Measurements from ENCODE around the gene SLC28A3. TPM values are rescaled to one million over a fixed set of nuclear protein-coding genes. Genes with fewer than 3 reads are reported as not detected.
A peak's percentile ranks its signal among the peaks of the same experiment; 100 is the strongest.

The SLC28A3 gene
- total and polyA plus RNA-seq, 10 of the 15 experiments (the other 5 are each of a cell fraction or from before 2014, with no cell fraction given): 0.03 to 0.39 (median 0.07) TPM; not detected in 2

DNA sequence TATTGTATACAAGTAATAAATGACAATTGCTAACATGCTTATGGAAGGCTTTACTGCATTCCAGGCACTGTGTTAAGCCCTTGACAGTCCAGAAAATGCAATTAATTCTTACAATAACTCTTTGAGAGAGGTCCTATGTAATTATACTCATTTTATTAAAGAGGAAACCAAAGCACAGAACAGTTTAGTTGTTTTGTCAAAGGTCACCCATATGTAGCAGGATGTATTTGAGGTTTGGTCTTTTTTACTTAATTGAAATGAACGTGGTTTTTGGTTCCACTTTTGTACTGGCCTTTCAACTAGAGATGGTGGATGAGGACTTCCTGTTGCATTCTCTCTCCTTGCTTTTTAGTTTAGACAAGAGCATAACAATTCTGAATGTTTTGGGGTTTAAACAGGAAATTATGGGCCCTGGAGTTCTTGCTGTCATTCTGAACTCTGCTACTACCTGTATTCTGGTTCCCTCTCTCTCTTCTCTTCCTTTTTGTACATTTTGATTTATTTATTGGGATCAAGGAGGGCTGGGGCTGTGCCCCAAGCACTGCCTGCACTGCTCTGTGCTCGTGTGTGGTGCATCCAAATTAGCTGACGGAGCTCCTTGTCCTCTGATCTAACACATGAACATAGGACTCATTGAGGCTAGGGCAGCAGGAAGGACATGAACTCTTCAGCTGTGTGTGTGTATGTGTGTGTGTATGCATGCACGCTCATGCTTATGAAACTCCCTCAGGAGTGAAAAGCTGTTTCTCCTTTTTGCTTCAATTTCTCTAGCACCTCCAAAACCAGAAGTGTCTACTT lies 47.4 kb downstream of the SLC28A3 start (continued):
- TF ChIP-seq JUND (IDR thresholded peaks at IDR 0.05; ENCODE audit: low read depth, low read length) (no peak), CHD1 (IDR thresholded peaks at IDR 0.05; ENCODE audit: low read depth, low read length) (no peak), CREB1 (IDR thresholded peaks at IDR 0.05; ENCODE audit: low read depth) (0 out of 2 replicates have a peak, but pooled peaks have one; percentile 49), POLR2AphosphoS5 (IDR thresholded peaks at IDR 0.05; ENCODE audit: low read length) (peak; percentile 57; the same call in 1 of the 2 replicates), NFYA (IDR thresholded peaks at IDR 0.05; ENCODE audit: borderline replicate concordance, low read depth, low read length) (no peak), NFXL1 (IDR thresholded peaks at IDR 0.05; ENCODE audit: borderline replicate concordance) (no peak), FOXM1 (IDR thresholded peaks at IDR 0.05; ENCODE audit: low read depth, low read length) (peak; percentile 41; the same call in 1 of the 2 replicates), RBBP5 (conservative IDR thresholded peaks at IDR 0.05) (no peak)
- TF ChIP-seq, protein P1, sequence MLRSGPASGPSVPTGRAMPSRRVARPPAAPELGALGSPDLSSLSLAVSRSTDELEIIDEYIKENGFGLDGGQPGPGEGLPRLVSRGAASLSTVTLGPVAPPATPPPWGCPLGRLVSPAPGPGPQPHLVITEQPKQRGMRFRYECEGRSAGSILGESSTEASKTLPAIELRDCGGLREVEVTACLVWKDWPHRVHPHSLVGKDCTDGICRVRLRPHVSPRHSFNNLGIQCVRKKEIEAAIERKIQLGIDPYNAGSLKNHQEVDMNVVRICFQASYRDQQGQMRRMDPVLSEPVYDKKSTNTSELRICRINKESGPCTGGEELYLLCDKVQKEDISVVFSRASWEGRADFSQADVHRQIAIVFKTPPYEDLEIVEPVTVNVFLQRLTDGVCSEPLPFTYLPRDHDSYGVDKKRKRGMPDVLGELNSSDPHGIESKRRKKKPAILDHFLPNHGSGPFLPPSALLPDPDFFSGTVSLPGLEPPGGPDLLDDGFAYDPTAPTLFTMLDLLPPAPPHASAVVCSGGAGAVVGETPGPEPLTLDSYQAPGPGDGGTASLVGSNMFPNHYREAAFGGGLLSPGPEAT (IDR thresholded peaks at IDR 0.05; ENCODE audit: low read depth): no peak

DNA sequence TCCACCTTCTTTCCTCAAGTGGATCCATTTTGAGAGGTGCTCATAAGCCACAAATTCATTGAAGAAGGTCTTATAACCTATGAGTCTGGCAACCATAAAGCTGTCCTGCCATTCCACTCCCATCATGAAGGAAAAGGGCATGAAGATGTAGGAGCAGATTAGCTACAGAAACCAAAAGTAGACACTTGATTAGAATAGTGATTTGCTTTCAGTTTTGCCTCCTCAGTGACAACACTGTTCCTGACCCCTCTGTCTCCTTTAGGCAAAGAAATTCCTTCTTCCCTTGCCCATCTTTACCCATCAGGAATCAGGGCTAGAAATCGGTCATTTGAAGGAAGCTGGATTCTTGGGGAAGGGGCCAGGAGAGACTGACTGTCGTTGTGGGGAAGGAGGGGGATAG lies 55.2 kb downstream of the SLC28A3 start:
- Histone ChIP-seq H3K4me1 (ENCODE audit: control insufficient read depth, insufficient read depth, low read length) (peaks cover 5% of the 10 kb centered on the region; the same call in 1 of the 2 replicates), H3K79me2 (ENCODE audit: control insufficient read depth, insufficient read depth, low read length) (no peaks in the 10 kb centered on the region), H3K27me3 (replicated peaks in 1 of 2; ENCODE audit: control insufficient read depth in 2 of 2, insufficient read depth in 2 of 2, low read length in 1 of 2) (no peaks in the 10 kb centered on the region), H3K36me3 (ENCODE audit: control insufficient read depth in 2 of 2, insufficient read depth in 2 of 2, low read length in 1 of 2) (no peaks in the 10 kb centered on the region), H3K9me3 (replicated peaks; ENCODE audit: control insufficient read depth, insufficient read depth, low read length) (no peaks in the 10 kb centered on the region), H3K27ac (ENCODE audit: control insufficient read depth, insufficient read depth) (no peak overlapping the region), H2AFZ (ENCODE audit: control insufficient read depth, low read depth, low read length) (peak overlapping the region; percentile 75), H3K9ac (ENCODE audit: control insufficient read depth, insufficient read depth, low read length) (no peak overlapping the region), H3K4me3 (peak overlapping the region; percentile 47; the same call in 1 of the 2 replicates), H3K4me2 (ENCODE audit: control insufficient read depth, insufficient read depth) (peak overlapping the region; percentile 62), H4K20me1 (ENCODE audit: control insufficient read depth, insufficient read depth) (no peaks in the 10 kb centered on the region)
- DNase-seq (ENCODE audit: low read depth, low spot score) (no peak), FAIRE-seq (no peak), ATAC-seq (peak; percentile 58; the same call in 2 of the 3 replicates)
- in situ Hi-C loops (cut with MboI): no loop called here
- SMC1A ChIA-PET (ENCODE audit: uncharacterized antibody, unreplicated experiment): interaction anchor here (0.6 to 5.0 kb wide), 17 partner anchors 9 to 365 kb away, joined by 3 to 48 read pairs (median 4); a partner anchor contains a TSS
- POLR2A ChIA-PET: interaction anchor here (0.9 to 1.3 kb wide), 3 partner anchors 8 to 21 kb away, joined by 3 to 7 read pairs (median 3); no protein-coding TSS in a partner anchor
- no TSS peak for BruUV-seq (replicated peaks)
- RAD21 ChIA-PET (ENCODE audit: unreplicated experiment): interaction anchor here (1.1 to 3.5 kb wide), 8 partner anchors 9 to 309 kb away, joined by 3 to 10 read pairs (median 4); no protein-coding TSS in a partner anchor
- intact Hi-C loops (cut with micrococcal nuclease; ENCODE audit: unreplicated experiment): no loop called here
- WGBS (ENCODE audit: insufficient coverage, insufficient replicate concordance, low lambda C conversion rate, missing lambda C conversion rate): 0% methylated on average over 2 of the region's 2 CpGs
- CTCF ChIA-PET: interaction anchor here (0.7 to 5.0 kb wide), 8 partner anchors 9 to 113 kb away, joined by 3 to 38 read pairs (median 5); no protein-coding TSS in a partner anchor
- TF ChIP-seq, protein P2, sequence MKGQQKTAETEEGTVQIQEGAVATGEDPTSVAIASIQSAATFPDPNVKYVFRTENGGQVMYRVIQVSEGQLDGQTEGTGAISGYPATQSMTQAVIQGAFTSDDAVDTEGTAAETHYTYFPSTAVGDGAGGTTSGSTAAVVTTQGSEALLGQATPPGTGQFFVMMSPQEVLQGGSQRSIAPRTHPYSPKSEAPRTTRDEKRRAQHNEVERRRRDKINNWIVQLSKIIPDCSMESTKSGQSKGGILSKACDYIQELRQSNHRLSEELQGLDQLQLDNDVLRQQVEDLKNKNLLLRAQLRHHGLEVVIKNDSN (IDR thresholded peaks at IDR 0.05; ENCODE audit: borderline replicate concordance, extremely low read length, insufficient read depth, low read depth, low read length): no peak
- TF ChIP-seq SMAD1 (IDR thresholded peaks at IDR 0.05; ENCODE audit: low read depth, partially characterized antibody): no peak
- TF ChIP-seq TCF3 (IDR thresholded peaks at IDR 0.05; ENCODE audit: borderline replicate concordance, insufficient read depth, low read depth, low read length): no peak
- TF ChIP-seq, protein P3, sequence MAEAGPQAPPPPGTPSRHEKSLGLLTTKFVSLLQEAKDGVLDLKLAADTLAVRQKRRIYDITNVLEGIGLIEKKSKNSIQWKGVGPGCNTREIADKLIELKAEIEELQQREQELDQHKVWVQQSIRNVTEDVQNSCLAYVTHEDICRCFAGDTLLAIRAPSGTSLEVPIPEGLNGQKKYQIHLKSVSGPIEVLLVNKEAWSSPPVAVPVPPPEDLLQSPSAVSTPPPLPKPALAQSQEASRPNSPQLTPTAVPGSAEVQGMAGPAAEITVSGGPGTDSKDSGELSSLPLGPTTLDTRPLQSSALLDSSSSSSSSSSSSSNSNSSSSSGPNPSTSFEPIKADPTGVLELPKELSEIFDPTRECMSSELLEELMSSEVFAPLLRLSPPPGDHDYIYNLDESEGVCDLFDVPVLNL (IDR thresholded peaks at IDR 0.05; ENCODE audit: low read depth, low read length): no peak
- TF ChIP-seq RAD21 (IDR thresholded peaks at IDR 0.05; ENCODE audit: insufficient read depth, low read depth, low read length): no peak

Measured in GM12878 (cell line).